Measurements from ENCODE around the gene EMILIN3. TPM values are rescaled to one million over a fixed set of nuclear protein-coding genes. Genes with fewer than 3 reads are reported as not detected.

The EMILIN3 gene
- total RNA-seq, 1 donor from 2014 or later: 2.1 TPM

- Mint-ChIP-seq H3K9me3 (ENCODE audit: unreplicated experiment) (no peaks in the 10 kb centered on the region), H3K27me3 (ENCODE audit: unreplicated experiment) (no peaks in the 10 kb centered on the region), H3K36me3 (ENCODE audit: unreplicated experiment) (no peaks in the 10 kb centered on the region), H3K4me3 (ENCODE audit: unreplicated experiment) (no peak overlapping the region), H3K27ac (ENCODE audit: unreplicated experiment) (no peak overlapping the region), H3K4me1 (ENCODE audit: unreplicated experiment) (peaks cover 6% of the 10 kb centered on the region)
- DNase-seq (ENCODE audit: extremely low spot score, unreplicated experiment): no peak
- no peak for TF ChIP-seq CTCF (IDR thresholded peaks at IDR 0.05)
Observed at GRCh38 chr20:41334443-41335421, 31.9 kb downstream of the EMILIN3 start.

GRCh38 chr20:41334036-41334435 lies 32.6 kb downstream of the EMILIN3 start:
- H3K4me3 Mint-ChIP-seq (ENCODE audit: unreplicated experiment): no peak overlapping the region

GRCh38 chr20:41331731-41332130 lies 34.9 kb downstream of the EMILIN3 start:
- Mint-ChIP-seq H3K9me3 (ENCODE audit: unreplicated experiment) (no peaks in the 10 kb centered on the region), H3K36me3 (ENCODE audit: unreplicated experiment) (no peaks in the 10 kb centered on the region), H3K27ac (ENCODE audit: unreplicated experiment) (no peak overlapping the region), H3K4me1 (ENCODE audit: unreplicated experiment) (peaks cover 21% of the 10 kb centered on the region), H3K4me3 (ENCODE audit: unreplicated experiment) (no peak overlapping the region), H3K27me3 (ENCODE audit: unreplicated experiment) (no peaks in the 10 kb centered on the region)
- DNase-seq (ENCODE audit: extremely low spot score, unreplicated experiment): no peak
- no peak for TF ChIP-seq CTCF (IDR thresholded peaks at IDR 0.05)

More at GRCh38 chr20:41334036-41334435, 32.6 kb downstream of the EMILIN3 start:
- no peak for DNase-seq (ENCODE audit: extremely low spot score, unreplicated experiment)
- Mint-ChIP-seq H3K4me1 (ENCODE audit: unreplicated experiment) (peaks cover 10% of the 10 kb centered on the region), H3K27ac (ENCODE audit: unreplicated experiment) (no peak overlapping the region), H3K36me3 (ENCODE audit: unreplicated experiment) (no peaks in the 10 kb centered on the region), H3K27me3 (ENCODE audit: unreplicated experiment) (no peaks in the 10 kb centered on the region), H3K9me3 (ENCODE audit: unreplicated experiment) (no peaks in the 10 kb centered on the region)
- no peak for TF ChIP-seq CTCF (IDR thresholded peaks at IDR 0.05)

- Mint-ChIP-seq H3K36me3 (ENCODE audit: unreplicated experiment) (no peaks in the 10 kb centered on the region), H3K4me1 (ENCODE audit: unreplicated experiment) (peaks cover 23% of the 10 kb centered on the region)
- DNase-seq (ENCODE audit: extremely low spot score, unreplicated experiment): no peak
Observed at GRCh38 chr20:41330941-41331340, 35.7 kb downstream of the EMILIN3 start.

More at GRCh38 chr20:41330941-41331340, 35.7 kb downstream of the EMILIN3 start:
- no peak for TF ChIP-seq CTCF (IDR thresholded peaks at IDR 0.05)
- Mint-ChIP-seq H3K9me3 (ENCODE audit: unreplicated experiment) (no peaks in the 10 kb centered on the region), H3K27me3 (ENCODE audit: unreplicated experiment) (no peaks in the 10 kb centered on the region), H3K4me3 (ENCODE audit: unreplicated experiment) (no peak overlapping the region), H3K27ac (ENCODE audit: unreplicated experiment) (peak overlapping the region; percentile 27)

Data from osteocyte (in vitro differentiated cells).